ENCODE data around the gene PRUNE2.

PRUNE2 gene

DNA sequence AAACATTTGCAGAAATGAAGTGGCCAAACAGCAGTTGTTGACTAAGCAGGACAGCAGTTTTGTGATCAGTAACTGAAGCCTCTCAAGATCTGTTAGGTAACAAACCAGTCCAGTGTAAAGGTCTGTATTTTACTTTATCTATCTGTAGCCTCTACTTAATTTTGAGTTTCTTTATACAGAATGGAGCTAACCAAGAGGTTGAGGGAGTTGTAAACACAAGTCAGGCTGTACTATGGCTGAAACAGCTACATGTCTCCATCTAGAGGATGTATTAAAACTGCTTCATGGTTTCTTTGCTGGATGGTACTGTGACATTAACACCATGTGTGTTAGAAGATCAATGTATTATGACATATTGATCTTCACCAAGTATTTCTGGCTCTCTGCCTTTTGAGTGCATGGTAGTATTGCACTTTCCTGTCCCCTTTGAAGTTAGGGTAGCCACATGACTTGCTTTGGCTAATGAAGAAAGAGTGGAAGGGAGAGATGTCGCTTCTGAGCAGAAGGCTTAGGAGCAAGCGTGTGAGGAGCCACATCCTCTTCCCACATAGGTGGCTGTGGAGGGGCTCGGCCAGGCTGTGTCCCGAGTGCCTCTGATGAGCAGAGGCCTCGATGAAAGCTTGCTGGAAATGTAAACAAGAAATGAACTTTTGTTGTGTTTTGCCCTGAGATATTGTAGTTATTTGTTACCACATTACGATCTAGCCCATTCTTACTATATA is 247.2 kb downstream of the PRUNE2 start:
- no peak for DNase-seq (ENCODE audit: low read depth)

DNA sequence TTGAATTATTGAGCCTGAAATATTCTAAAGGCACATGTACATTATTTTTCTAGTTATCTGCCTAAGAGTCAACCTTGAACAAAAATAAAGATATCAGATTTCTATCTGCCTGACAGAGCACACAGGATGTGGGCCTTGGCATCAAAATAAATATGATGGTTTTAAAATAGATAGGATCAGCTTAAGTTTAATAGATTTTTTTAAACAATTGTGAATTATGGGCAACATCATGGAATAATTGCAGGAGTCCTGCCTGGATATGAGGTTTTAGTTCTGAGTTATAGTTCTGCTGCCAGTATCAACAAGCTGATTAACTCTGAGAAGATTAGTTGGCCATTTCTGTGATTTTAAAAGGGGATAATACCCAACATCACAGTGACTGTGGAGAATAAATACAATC is 248.6 kb downstream of the PRUNE2 start:
- DNase-seq (ENCODE audit: low read depth), result no peak

GRCh38 chr9:76655971-76656370 is 249.9 kb downstream of the PRUNE2 start:
- no peak for DNase-seq (ENCODE audit: low read depth)

DNA sequence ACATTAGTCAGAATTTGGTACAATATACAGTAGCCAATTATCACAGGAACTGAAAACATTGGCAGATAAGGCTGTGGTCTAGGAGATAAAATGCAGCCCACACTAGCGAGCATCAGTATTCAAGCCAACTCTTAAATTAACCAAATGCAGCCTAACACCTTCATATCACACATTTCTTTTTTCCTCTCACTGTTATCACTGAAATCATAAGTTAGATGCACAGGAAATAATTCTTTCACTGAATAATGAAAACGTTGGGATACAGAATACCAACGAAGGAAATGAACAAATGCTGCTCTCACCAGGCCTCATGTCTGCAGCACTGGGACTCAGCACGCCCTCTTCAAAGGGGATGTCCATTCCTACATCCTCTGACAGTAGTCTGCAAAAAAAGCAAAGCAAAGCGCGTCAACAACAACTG is 250.8 kb downstream of the PRUNE2 start:
- no peak for DNase-seq (ENCODE audit: low read depth)

DNA sequence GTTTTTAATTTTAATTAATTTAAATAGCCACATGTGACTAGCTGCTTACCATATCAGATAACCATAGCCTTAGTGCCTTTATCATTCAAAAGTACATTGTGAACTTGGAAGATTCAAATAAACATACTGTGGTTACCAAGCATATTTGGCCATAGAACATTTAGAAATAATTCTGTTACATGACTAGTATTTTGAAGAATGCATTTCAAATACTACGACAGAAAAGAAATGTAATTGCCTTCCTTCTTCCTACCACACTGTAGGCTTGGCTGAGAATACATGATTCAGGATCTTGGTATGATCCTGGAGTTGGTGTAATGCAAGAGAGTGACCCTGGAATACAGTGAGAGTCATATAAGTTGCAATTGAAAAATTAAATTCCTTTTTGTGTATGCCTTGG is 251.3 kb downstream of the PRUNE2 start:
- no peak for DNase-seq (ENCODE audit: low read depth)

DNA sequence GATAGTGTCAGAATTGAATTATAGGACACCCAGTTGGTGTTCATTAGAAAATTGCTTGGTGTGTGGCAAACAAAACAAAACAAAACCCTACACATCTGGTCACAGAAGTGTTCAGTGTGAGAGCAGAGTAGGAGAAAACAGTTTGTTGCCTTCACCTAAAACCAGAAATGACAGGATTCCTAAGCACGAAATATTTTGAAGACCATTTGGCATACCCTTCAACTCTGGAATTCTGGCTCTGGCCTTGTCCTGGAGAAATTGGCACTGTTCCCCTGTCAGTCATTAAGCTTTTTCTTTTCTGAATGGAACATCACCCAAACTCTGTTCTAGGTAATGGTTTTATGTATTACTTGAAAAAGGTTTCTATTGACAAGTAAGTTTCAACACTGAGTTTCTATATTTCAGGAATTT is 251.9 kb downstream of the PRUNE2 start:
- no peak for DNase-seq (ENCODE audit: low read depth)

DNA sequence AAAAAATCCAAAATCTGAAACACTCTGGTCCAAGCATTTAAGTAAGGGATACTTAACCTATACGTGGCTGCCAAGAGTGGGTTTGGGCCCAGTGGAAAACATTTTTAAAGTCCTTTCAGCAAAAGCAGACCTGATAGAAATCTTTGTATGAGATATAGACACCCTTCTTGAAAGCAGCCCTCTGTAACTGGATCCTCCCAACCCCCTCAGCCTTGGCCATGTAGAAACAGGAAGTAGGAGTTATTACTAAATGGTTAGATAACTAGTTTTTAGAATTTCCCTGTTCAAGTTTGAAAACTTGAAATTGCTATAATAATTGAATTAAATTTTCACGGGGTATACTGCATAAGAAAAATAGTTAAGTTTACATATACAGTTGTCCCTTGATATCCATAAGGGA is 253.0 kb downstream of the PRUNE2 start:
- DNase-seq (ENCODE audit: low read depth), result no peak

DNA sequence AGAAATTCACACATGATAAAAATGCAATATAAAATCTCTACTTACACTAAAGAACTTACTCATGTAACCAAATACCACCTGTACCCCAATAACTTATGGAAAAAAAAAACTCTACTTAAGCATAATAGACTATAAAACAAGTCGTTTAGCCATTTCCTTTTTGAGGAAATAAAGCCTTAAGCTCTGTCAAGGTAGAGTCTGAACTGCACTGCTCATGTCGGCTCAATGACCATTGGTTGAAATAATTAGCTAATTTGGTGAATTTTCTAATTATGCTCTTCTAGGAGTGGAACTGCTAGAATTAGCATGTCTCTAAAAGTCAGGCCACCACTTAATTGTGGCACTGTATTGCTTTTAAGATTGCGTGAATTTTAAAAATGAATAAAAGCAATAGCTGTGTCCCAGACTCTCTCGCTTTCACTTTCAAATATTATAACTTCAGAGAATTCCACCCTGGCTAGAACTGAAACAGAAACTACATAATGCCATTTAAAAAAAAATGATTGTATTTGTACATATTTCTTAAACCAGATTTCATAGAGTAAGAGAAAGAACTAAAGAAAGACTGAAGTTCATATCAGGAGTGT is 254.7 kb downstream of the PRUNE2 start:
- no peak for DNase-seq (ENCODE audit: low read depth)

DNA sequence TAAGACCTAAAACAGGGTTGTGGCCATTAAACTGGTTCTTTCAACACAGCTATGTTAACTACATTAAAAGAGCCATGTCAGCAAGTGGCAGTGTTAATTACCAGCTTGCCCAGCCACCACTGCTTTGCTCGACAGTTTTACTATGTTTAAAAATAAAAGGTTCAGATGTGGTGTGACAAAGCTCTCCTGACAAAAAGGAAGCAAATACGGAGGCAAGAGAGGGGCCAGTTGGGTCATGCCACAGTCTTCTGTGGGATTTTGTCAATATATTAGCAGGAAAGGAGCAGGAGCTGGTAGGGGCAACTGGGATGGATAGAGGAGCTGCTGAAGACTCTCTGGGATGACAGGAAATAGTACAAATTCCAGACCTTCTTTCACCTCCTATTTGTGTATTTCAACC is 255.2 kb downstream of the PRUNE2 start:
- no peak for DNase-seq (ENCODE audit: low read depth)

- DNase-seq (ENCODE audit: low read depth), result no peak
These were observed 256.0 kb downstream of the PRUNE2 start for GRCh38 chr9:76649894-76650293.

GRCh38 chr9:76646249-76646648 is 259.7 kb downstream of the PRUNE2 start:
- DNase-seq (ENCODE audit: low read depth), result no peak

DNA sequence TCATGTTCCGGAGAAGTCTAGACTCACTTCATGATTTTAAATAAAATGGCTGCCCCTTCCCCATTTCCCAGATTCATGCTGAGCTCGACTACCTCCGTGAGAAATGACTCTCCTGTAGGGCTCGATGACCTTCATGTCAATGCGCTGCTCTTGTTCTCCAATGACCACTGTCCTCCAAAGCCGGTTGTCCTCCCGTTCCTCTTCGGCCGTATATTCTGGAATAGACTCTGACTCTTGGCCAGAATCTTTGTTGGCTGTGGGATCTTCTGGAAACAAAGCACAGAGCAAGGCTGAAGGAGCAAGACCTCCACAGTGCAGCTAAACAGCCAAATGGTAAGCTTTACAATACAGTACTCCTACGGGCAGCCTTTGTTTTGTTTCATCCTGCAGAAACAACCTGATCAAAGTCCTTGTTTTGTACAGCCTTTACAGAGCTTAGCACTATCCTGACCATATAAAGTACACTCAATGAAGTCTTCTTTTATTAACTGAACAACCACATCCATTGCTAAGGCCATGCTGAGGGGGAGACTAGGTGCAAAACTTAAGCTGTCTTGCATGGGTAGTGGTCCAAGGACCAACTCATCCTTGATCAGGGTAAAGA is 261.2 kb downstream of the PRUNE2 start:
- no peak for DNase-seq (ENCODE audit: low read depth)

DNA sequence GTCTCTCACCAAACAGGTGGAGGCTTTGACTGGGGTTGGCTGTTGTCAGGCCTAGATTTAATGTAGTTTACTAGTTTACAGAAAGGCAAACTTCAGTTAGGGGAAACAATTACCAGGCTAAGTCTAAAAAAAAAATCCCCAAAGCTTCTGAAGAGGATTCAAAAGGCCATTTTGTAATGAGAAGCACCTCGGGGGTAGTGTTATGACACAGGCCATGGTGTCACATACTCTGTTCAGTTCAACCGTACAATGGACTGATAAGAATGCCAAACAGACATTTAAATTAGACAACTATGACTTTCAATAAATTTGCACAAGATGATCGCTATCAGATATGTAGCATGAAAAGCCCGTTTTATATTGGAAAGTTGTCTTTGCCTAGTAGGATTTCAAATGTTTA is 261.7 kb downstream of the PRUNE2 start:
- no peak for DNase-seq (ENCODE audit: low read depth)

GRCh38 chr9:76643399-76644117 is 262.4 kb downstream of the PRUNE2 start:
- DNase-seq (ENCODE audit: low read depth), result no peak

- DNase-seq (ENCODE audit: low read depth), result no peak
These were observed 263.2 kb downstream of the PRUNE2 start for GRCh38 chr9:76642701-76643209.

- no peak for DNase-seq (ENCODE audit: low read depth)
These were observed 263.8 kb downstream of the PRUNE2 start for GRCh38 chr9:76642074-76642473.

DNA sequence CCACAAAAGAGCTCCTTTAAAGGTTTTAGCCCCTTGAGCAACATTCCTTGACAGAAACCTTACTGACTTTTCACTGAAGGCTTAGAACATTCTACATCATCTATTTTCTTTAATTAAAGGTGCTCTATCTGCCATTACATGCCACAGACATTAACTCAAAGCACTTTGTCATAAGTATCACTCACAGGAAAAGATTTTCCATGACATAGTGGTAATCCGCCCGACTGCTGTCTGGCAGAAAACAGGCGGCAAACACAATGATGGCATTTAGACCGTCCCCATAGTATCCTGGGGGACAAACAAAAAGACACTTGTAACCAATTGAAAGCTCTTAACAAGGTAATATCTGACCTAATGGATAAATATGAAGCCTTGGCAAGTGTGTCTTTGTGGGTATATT is 267.9 kb downstream of the PRUNE2 start:
- DNase-seq (ENCODE audit: low read depth), result no peak

- DNase-seq (ENCODE audit: low read depth), result no peak
These were observed 268.5 kb downstream of the PRUNE2 start for GRCh38 chr9:76637416-76637815.

- DNase-seq (ENCODE audit: low read depth), result no peak
These were observed 271.4 kb downstream of the PRUNE2 start for GRCh38 chr9:76634356-76635054.

GRCh38 chr9:76630916-76631315 is 275.0 kb downstream of the PRUNE2 start:
- no peak for DNase-seq (ENCODE audit: low read depth)

DNA sequence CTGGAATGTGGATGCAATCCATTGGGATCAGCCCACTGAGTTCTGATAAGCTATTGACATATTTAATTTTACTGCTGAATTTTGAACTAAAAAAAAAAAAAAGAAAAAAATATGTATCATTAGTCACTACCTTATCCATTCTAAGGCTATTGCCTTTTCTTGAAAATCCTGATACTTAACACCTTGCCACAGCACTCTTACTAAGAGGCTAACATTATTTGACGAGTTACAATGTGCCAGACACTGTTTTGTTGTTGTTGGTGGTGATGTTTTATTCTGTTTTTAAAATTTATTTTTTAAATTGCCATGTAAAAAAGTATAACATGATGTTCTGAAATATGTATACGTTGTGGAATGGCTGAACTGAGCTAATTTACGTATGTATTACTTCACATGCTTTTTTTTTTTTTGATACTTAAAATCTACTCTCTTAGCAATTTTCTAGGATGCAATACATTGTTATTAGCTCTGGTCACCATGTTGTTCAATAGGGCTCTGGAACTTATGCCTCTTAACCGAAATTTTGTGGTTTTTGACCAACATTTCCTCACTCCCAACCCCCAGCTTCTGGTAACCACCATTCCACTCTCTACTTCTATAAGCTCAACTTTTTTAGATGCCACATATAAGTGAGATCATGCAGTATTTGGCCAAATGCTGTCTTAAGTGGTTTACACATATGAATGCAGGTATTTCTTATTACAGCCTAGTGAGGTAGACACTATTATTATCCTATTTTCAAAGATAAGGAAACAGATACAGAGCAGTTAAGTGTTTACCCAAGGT is 276.5 kb downstream of the PRUNE2 start:
- DNase-seq (ENCODE audit: low read depth), result no peak
